C4-2B (cell line): ENCODE results near the gene ASL.
"Not testable (repeated sequence)": the region's sequence is repeated elsewhere in the genome, so short reads cannot be mapped to it uniquely, and the experiment has no call there.

ENCODE experiments used
- H3K27ac ChIP-seq: fragments of 450-650 bp; 2 replicates; pipeline ENCODE4 v1.5.1; 2017
- CTCF ChIP-seq: fragments of 450-650 bp; conservative IDR thresholded peaks from 2 replicates; pipeline ENCODE4 v1.5.1; 2017; ENCODE audit warnings: mild to moderate bottlenecking
- ZFX ChIP-seq: fragments of 450-650 bp; IDR thresholded peaks from 2 replicates; pipeline ENCODE4 v1.6.1; 2017

The ASL gene

GRCh38 chr7:66075590-66076461, at the start of gene ASL:
ASL (plus strand) TSS chr7:66075819; CDS start chr7:66076082, 263 bp downstream.
- no peak for TF ChIP-seq CTCF
- TF ChIP-seq ZFX = no peak
- peak within 1 kb of the TSS; percentile 78 for H3K27ac ChIP-seq

- H3K27ac ChIP-seq = not testable (repeated sequence)
These were observed 47.3 kb upstream of the ASL start for GRCh38 chr7:66028342-66028741.

- no peak overlapping the region for H3K27ac ChIP-seq
- no peak for TF ChIP-seq CTCF
- no peak for TF ChIP-seq ZFX
These were observed 41.9 kb upstream of the ASL start for GRCh38 chr7:66033471-66034385.

- H3K27ac ChIP-seq = not testable (repeated sequence)
These were observed 41.1 kb upstream of the ASL start for GRCh38 chr7:66034436-66035010.

GRCh38 chr7:66036382-66036781, 39.2 kb upstream of the ASL start:
- H3K27ac ChIP-seq = no peak overlapping the region
- TF ChIP-seq ZFX (no peak), CTCF (no peak)

DNA sequence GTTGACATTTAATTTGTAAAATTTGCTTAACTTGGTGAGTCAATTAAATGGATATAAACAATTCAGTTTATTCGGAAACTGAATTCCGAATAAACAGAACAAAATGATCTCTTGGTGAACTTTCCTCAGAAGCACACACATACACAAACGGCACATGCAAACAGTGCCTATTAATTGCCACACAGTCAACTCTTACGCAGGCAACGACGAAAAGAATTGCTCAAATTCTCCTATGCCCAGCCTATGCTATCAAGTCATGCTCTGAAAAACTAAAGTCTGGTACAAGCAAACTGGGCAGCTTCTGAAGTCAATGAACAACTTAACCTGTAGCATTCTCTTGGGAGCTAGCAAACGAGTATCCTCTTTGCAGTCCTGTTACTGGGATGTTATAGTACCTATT, 38.8 kb upstream of the ASL start:
- no peak for TF ChIP-seq ZFX
- TF ChIP-seq CTCF = no peak
- H3K27ac ChIP-seq = no peak overlapping the region

DNA sequence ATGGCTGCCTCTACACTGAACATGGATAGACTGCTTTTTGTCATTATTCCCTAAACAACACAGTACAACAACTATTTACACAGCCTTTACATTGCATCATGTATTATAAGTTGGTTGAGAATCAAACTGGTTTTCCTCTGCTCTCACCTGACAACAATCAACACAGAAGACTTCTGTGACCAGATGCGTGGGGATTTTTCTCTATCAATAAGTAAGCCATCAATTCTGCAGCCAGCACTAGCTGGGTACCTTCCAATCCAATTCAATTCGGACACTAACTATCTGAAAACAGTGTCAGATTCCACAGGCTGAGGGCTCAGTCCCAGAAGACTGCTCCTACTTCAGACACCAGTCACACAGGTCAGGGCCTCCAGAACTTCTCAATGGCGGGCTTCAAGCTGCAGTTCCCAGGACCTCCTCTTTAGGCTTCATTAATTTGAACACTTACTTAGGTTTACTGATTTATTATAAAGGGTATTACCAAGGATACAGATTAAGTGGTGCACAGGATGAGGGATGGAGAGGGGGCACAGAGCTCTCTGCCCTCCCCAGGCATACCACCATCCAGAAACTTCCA, 36.4 kb upstream of the ASL start:
- no peak overlapping the region for H3K27ac ChIP-seq

More for the DNA sequence above, 36.4 kb upstream of the ASL start:
- TF ChIP-seq ZFX = no peak
- TF ChIP-seq CTCF = no peak
